Mesenchymal stem cell (in vitro differentiated cells and primary cell): ENCODE data around the gene IGF2.
A peak's percentile ranks its signal among the peaks of the same experiment; 100 is the strongest.

Source experiments
- DNase-seq: peaks from one replicate; pipeline ENCODE4 v3.0.0-alpha.2; 2013
- H2AFZ ChIP-seq: one replicate; pipeline ENCODE4 v1.6.1; 2013; ENCODE audit warnings: low read depth, mild to moderate bottlenecking, control low read depth, inconsistent platforms, low read length, moderate library complexity
- H2AK5ac ChIP-seq: 2 replicates; pipeline ENCODE4 v1.6.1; 2013; ENCODE audit warnings: low read length, moderate library complexity, mild to moderate bottlenecking, inconsistent platforms; ENCODE audit not compliant: severe bottlenecking
- H2BK120ac ChIP-seq: one replicate; pipeline ENCODE4 v1.6.1; 2013; ENCODE audit warnings: low read depth, mild to moderate bottlenecking, inconsistent platforms, low read length, moderate library complexity
- H2BK12ac ChIP-seq, 2 experiments: one replicate each; pipeline ENCODE4 v1.6.1; 2013; ENCODE audit warnings: inconsistent platforms in 2 of 2, low read length in 2 of 2, mild to moderate bottlenecking in 2 of 2, moderate library complexity in 2 of 2, control low read depth in 1 of 2
- H2BK15ac ChIP-seq: one replicate; pipeline ENCODE4 v1.6.1; 2013; ENCODE audit warnings: mild to moderate bottlenecking, low read depth, inconsistent platforms; ENCODE audit not compliant: poor library complexity, severe bottlenecking
- H2BK5ac ChIP-seq: 2 replicates; pipeline ENCODE4 v1.6.1; 2013; ENCODE audit warnings: low read depth, mild to moderate bottlenecking, low read length, control low read depth, inconsistent platforms; ENCODE audit not compliant: poor library complexity, severe bottlenecking
- H3K14ac ChIP-seq, 2 experiments: one replicate each; pipeline ENCODE4 v1.6.1; 2013; ENCODE audit warnings: inconsistent platforms in 2 of 2, low read length in 2 of 2, control low read depth in 1 of 2, mild to moderate bottlenecking in 1 of 2, moderate library complexity in 1 of 2
- H3K18ac ChIP-seq, 2 experiments: one replicate each; pipeline ENCODE4 v1.6.1; 2013; ENCODE audit warnings: inconsistent platforms in 2 of 2, low read length in 2 of 2, control low read depth in 1 of 2, low read depth in 1 of 2, mild to moderate bottlenecking in 1 of 2
- H3K23ac ChIP-seq, 2 experiments: one replicate each; pipeline ENCODE4 v1.6.1; 2013; ENCODE audit warnings: inconsistent platforms in 2 of 2, low read length in 2 of 2, mild to moderate bottlenecking in 2 of 2, moderate library complexity in 2 of 2, control low read depth in 1 of 2
- H3K27ac ChIP-seq: 2 replicates; pipeline ENCODE4 v1.5.1; 2013; ENCODE audit warnings: mild to moderate bottlenecking, moderate library complexity, low read length, control low read depth, inconsistent platforms; ENCODE audit not compliant: poor library complexity, severe bottlenecking
- H3K27me3 ChIP-seq, 2 experiments: 2 replicates each; pipeline versions ENCODE4 v1.6.1 to v1.7.0; 2013; ENCODE audit warnings: low read length in 2 of 2, mild to moderate bottlenecking in 2 of 2, moderate library complexity in 2 of 2, control low read depth in 1 of 2, inconsistent platforms in 1 of 2; ENCODE audit not compliant: control insufficient read depth in 1 of 2, insufficient read depth in 1 of 2
- H3K36me3 ChIP-seq, 2 experiments: 2 replicates each; pipeline versions ENCODE4 v1.6.1 to v1.7.0; 2013; ENCODE audit warnings: low read length in 2 of 2, control low read depth in 1 of 2, inconsistent platforms in 1 of 2, low read depth in 1 of 2, mild to moderate bottlenecking in 1 of 2; ENCODE audit not compliant: insufficient read depth in 2 of 2, control insufficient read depth in 1 of 2
- H3K4ac ChIP-seq, 2 experiments: one replicate each; pipeline ENCODE4 v1.6.1; 2013; ENCODE audit warnings: inconsistent platforms in 2 of 2, low read length in 2 of 2, mild to moderate bottlenecking in 2 of 2, moderate library complexity in 2 of 2, control low read depth in 1 of 2, low read depth in 1 of 2
- H3K4me1 ChIP-seq: 2 replicates; pipeline ENCODE4 v1.6.1; 2013; ENCODE audit warnings: low read depth, low read length, control low read depth; ENCODE audit not compliant: control insufficient read depth, insufficient read depth
- H3K4me2 ChIP-seq: 2 replicates; pipeline ENCODE4 v1.6.1; 2013; ENCODE audit warnings: low read length, mild to moderate bottlenecking, inconsistent platforms; ENCODE audit not compliant: poor library complexity, severe bottlenecking
- H3K4me3 ChIP-seq, 2 experiments: 2 replicates each; pipeline versions ENCODE4 v1.5.1 to v1.7.0; 2013; ENCODE audit warnings: low read length in 2 of 2, mild to moderate bottlenecking in 2 of 2, control low read depth in 1 of 2, low read depth in 1 of 2; ENCODE audit not compliant: insufficient read depth in 1 of 2
- H3K79me1 ChIP-seq: replicated peaks from 2 replicates; pipeline ENCODE4 v1.6.1; 2013; ENCODE audit warnings: mild to moderate bottlenecking, control low read depth, low read length, inconsistent platforms; ENCODE audit not compliant: poor library complexity, severe bottlenecking
- H3K9ac ChIP-seq: 2 replicates; pipeline ENCODE4 v1.7.0; 2013; ENCODE audit warnings: mild to moderate bottlenecking, low read length, moderate library complexity
- H3K9me3 ChIP-seq: 2 replicates; pipeline ENCODE4 v1.7.0; 2013; ENCODE audit warnings: mild to moderate bottlenecking, low read length; ENCODE audit not compliant: control insufficient read depth
- H4K8ac ChIP-seq: one replicate; pipeline ENCODE4 v1.6.1; 2013; ENCODE audit warnings: inconsistent platforms, mild to moderate bottlenecking, low read length, moderate library complexity
- H4K91ac ChIP-seq: one replicate; pipeline ENCODE4 v1.6.1; 2013; ENCODE audit warnings: mild to moderate bottlenecking, low read length, inconsistent platforms
- WGBS: methylation state at CpG from one replicate; pipeline ENCODE4 v1.1.7; 2013; ENCODE audit warnings: mixed read lengths; 5-methylcytosine and 5-hydroxymethylcytosine counted together

IGF2 gene

DNA sequence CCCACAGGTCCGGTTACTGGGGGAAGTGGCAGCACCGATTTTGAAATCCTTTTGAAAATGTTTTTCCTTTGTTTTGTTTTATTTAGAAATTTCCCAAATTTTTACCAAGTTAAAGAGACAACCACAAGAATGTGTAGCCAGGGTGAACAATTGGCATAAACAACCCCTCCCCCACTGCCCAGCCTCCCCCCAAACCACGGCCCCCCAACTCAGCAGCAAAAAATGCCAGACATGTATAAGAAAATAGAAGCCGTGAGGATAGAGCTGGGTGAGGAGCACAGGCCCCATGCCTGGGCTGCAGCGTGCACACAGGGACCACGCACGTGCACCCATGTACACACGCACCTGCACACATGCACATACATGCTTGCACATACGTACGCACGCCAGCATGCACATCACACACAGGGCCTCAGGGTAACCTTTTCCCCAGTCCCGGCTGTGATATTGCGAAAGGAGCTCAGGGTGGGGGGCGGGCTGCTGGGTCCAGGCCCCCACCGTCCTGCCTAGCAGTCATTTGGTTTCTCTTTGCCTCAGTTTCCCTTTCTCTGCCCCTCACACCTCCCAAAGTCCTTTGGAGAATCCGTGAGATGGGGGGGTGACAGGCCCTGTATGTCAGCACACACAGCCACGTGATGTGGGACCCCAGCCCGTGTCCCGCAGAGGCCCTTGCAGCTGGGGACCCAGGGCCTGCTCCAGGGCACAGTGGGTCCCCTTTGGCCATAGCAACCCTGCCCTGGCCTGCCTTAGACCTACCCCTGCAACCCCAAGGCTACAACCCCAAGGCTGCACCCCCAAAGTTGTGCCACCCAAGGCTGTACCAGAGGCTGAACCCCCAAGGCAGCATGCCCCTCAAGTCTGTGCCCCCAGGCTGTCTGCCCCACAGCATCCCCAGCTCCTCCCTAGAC is 42.9 kb downstream of the IGF2 start:
- Histone ChIP-seq H2BK15ac (peak overlapping the region; percentile 83), H2BK5ac (peak overlapping the region; percentile 93), H4K91ac (peak overlapping the region; percentile 91), H3K23ac (peak overlapping the region in 1 of 2 experiments; percentile 34), H3K27ac (peak overlapping the region; percentile 93), H2AFZ (no peak overlapping the region), H3K4me1 (peaks cover 93% of the 10 kb centered on the region), H3K4ac (peak overlapping the region; percentile 75 to 88), H3K79me1 (peaks cover 6% of the 10 kb centered on the region), H2BK120ac (peak overlapping the region; percentile 87), H3K18ac (peak overlapping the region; percentile 49 to 95), H3K4me2 (peak overlapping the region; percentile 30), H3K4me3 (no peak overlapping the region), H3K9ac (peak overlapping the region; percentile 76), H3K27me3 (peaks cover 0 to 17% of the 10 kb centered on the region in 2 experiments), H2AK5ac (peak overlapping the region; percentile 97), H3K9me3 (no peaks in the 10 kb centered on the region), H3K14ac (peak overlapping the region in 1 of 2 experiments; percentile 95), H3K36me3 (peaks cover 0 to 3% of the 10 kb centered on the region in 2 experiments), H2BK12ac (peak overlapping the region; percentile 81 to 96), H4K8ac (peak overlapping the region; percentile 66)
- no peak for DNase-seq
- WGBS: 86% methylated on average over 17 of the region's 19 CpGs

DNA sequence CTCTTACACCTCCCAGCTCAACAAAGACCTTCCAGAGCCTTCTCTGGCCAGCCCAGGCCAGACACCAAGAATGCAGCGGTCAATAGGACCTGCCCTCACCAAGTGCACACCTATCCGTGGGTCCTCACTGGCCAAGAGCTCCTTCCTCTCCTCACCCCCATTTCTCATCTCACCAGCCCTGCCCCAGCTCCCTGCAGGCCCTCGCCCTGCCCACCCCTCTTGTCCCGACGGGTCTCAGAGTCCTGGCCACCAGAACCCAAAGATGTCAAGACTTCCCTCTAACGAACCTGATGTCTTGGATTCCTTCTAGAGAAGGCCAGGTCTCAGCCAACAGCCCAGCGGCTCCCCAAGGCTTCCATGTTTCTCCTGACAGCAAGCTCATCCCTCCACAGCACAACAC is 43.6 kb downstream of the IGF2 start:
- no peak for DNase-seq
- Histone ChIP-seq H4K8ac (peak overlapping the region; percentile 3), H2BK12ac (peak overlapping the region; percentile 28 to 88), H3K18ac (peak overlapping the region; percentile 46 to 50), H3K4me3 (no peak overlapping the region), H2AFZ (no peak overlapping the region), H3K27ac (peak overlapping the region; percentile 30), H3K9ac (no peak overlapping the region), H2BK120ac (peak overlapping the region; percentile 1), H3K9me3 (no peaks in the 10 kb centered on the region), H3K36me3 (peaks cover 0 to 3% of the 10 kb centered on the region in 2 experiments), H2BK5ac (peak overlapping the region; percentile 90), H3K23ac (no peak overlapping the region), H3K27me3 (peaks cover 0 to 18% of the 10 kb centered on the region in 2 experiments), H2BK15ac (peak overlapping the region; percentile 55), H3K4me1 (peaks cover 91% of the 10 kb centered on the region), H3K4ac (peak overlapping the region in 1 of 2 experiments; percentile 24), H3K4me2 (peak overlapping the region; percentile 30), H3K79me1 (peaks cover 7% of the 10 kb centered on the region), H3K14ac (peak overlapping the region in 1 of 2 experiments; percentile 4), H2AK5ac (peak overlapping the region; percentile 97), H4K91ac (peak overlapping the region; percentile 79)
- 92% methylated on average over 7 of the region's 7 CpGs for WGBS

DNA sequence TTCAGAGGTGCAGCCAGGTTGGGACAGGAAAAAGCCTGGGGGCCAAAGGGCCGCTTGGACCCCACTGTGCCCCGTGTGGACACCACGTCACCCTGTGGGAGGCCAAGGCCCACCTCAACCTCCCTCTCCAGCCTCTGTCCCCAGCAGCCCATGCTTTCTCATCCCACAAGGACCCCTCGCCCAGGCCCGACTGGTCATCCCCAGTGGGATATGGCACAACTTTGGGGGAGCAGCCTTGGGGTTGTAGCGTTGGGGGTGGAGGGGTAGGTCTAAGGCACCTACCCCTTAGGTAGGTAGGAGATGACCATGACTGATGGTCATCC is 44.0 kb downstream of the IGF2 start:
- H3K4me2 ChIP-seq: no peak overlapping the region
- H4K8ac ChIP-seq: no peak overlapping the region
- peak overlapping the region in 1 of 2 experiments; percentile 40 for H3K4ac ChIP-seq
- peaks cover 0 to 3% of the 10 kb centered on the region in 2 experiments for H3K36me3 ChIP-seq
- H3K14ac ChIP-seq: no peak overlapping the region
- H3K9me3 ChIP-seq: no peaks in the 10 kb centered on the region
- peaks cover 8% of the 10 kb centered on the region for H3K79me1 ChIP-seq
- H3K23ac ChIP-seq: no peak overlapping the region
- peak overlapping the region; percentile 97 for H2AK5ac ChIP-seq
- peak overlapping the region; percentile 1 for H2BK120ac ChIP-seq
- H3K27me3 ChIP-seq: peaks cover 0 to 18% of the 10 kb centered on the region in 2 experiments
- DNase-seq: no peak
- H2AFZ ChIP-seq: no peak overlapping the region
- peak overlapping the region; percentile 25 for H4K91ac ChIP-seq
- no peak overlapping the region for H3K4me3 ChIP-seq
- no peak overlapping the region for H2BK5ac ChIP-seq
- no peak overlapping the region for H3K27ac ChIP-seq
- H3K18ac ChIP-seq: no peak overlapping the region
- H3K4me1 ChIP-seq: peaks cover 87% of the 10 kb centered on the region
- WGBS: no CpG with 5 or more reads among the region's 6 CpGs
- peak overlapping the region; percentile 80 for H2BK15ac ChIP-seq
- H3K9ac ChIP-seq: no peak overlapping the region
- H2BK12ac ChIP-seq: no peak overlapping the region
